Activated T-cell treated with anti-CD3 and anti-CD28 coated beads, Interleukin-2, amount 50 U/mL, for 1 hour (primary cell): ENCODE results near the gene ZNF892.
"Not testable (repeated sequence)": the region's sequence is repeated elsewhere in the genome, so short reads cannot be mapped to it uniquely, and the experiment has no call there.

Source experiments
- DNase-seq: peaks from one replicate; pipeline ENCODE4 v3.0.0-alpha.2; 2020

ZNF892 gene

DNA sequence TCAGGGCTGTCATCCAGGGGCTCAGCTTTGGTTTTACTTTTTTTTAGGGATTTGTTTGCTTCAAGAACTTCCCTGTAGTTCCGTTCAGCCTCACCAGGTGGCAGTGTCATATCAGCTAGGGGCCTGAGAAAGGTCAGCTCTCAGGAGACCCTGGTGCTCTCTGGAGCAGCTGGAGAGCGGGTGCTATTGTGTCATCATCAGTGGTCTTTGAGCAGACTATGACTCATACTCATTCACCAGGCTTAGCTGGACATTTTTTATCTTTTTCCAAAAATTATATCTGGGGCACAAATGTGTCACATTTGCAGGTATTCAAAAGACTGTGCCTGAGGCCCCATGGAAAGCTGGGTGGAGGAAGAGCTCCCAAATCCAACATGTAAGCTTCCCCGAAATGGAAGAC is 24.4 kb downstream of the ZNF892 start:
- no peak for DNase-seq

- no peak for DNase-seq
Observed at GRCh38 chr2:95232232-95232631, 24.9 kb downstream of the ZNF892 start.

- DNase-seq: no peak
Observed at GRCh38 chr2:95234286-95234785, 27.0 kb downstream of the ZNF892 start.

DNA sequence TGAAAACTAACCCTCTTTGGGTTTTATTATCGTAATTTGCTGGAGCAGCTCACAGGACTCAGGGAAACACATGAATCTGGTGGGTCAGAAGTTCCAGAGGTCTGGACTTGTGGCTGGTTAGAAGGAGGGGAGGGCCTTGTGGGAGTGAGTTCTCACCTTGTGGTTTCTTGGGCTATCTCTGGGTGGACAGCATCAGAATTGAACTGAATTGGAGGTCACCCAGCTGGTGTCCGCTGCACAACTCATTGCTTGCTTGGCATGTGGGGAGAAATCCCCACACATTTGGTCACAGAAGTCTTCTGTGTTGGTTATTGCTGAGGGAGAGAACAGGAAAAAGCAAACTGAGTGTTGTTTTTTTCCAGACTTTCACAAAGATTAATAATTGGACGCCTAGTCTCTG is 27.5 kb downstream of the ZNF892 start:
- no peak for DNase-seq

- no peak for DNase-seq
Observed at GRCh38 chr2:95238131-95238530, 30.8 kb downstream of the ZNF892 start.

GRCh38 chr2:95240091-95240490 is 32.8 kb downstream of the ZNF892 start:
- no peak for DNase-seq

DNA sequence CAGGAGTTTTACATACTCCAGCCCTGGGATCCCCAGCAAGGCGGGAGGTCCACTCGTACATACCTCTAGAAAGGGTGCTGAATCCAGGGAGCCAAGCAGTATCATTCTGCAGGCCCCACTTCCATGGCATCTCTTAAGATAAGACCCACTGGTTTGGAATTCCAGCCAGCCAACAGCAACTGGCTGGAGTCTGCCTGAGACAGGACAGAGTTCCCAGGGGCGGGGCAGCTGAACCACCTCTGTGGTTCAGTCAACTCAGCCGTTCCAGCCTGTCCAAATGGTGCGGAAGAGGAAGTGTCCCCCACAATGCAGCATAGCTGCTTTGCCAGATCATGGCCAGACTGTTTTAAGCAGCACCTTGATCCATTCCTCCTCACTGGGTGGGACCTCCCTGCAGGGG is 33.2 kb downstream of the ZNF892 start:
- no peak for DNase-seq

GRCh38 chr2:95242084-95242483 is 34.8 kb downstream of the ZNF892 start:
- DNase-seq: not testable (repeated sequence)
